Mesenchymal stem cell (in vitro differentiated cells and primary cell): ENCODE results near the gene PAOX.
A peak's percentile ranks its signal among the peaks of the same experiment; 100 is the strongest.

Source experiments
- DNase-seq: peaks from one replicate; pipeline ENCODE4 v3.0.0-alpha.2; 2013
- H2AFZ ChIP-seq: one replicate; pipeline ENCODE4 v1.6.1; 2013; ENCODE audit warnings: low read depth, mild to moderate bottlenecking, control low read depth, inconsistent platforms, low read length, moderate library complexity
- H2AK5ac ChIP-seq: 2 replicates; pipeline ENCODE4 v1.6.1; 2013; ENCODE audit warnings: low read length, moderate library complexity, mild to moderate bottlenecking, inconsistent platforms; ENCODE audit not compliant: severe bottlenecking
- H2BK120ac ChIP-seq: one replicate; pipeline ENCODE4 v1.6.1; 2013; ENCODE audit warnings: low read depth, mild to moderate bottlenecking, inconsistent platforms, low read length, moderate library complexity
- H2BK12ac ChIP-seq, 2 experiments: one replicate each; pipeline ENCODE4 v1.6.1; 2013; ENCODE audit warnings: inconsistent platforms in 2 of 2, low read length in 2 of 2, mild to moderate bottlenecking in 2 of 2, moderate library complexity in 2 of 2, control low read depth in 1 of 2
- H2BK15ac ChIP-seq: one replicate; pipeline ENCODE4 v1.6.1; 2013; ENCODE audit warnings: mild to moderate bottlenecking, low read depth, inconsistent platforms; ENCODE audit not compliant: poor library complexity, severe bottlenecking
- H2BK5ac ChIP-seq: 2 replicates; pipeline ENCODE4 v1.6.1; 2013; ENCODE audit warnings: low read depth, mild to moderate bottlenecking, low read length, control low read depth, inconsistent platforms; ENCODE audit not compliant: poor library complexity, severe bottlenecking
- H3K14ac ChIP-seq, 2 experiments: one replicate each; pipeline ENCODE4 v1.6.1; 2013; ENCODE audit warnings: inconsistent platforms in 2 of 2, low read length in 2 of 2, control low read depth in 1 of 2, mild to moderate bottlenecking in 1 of 2, moderate library complexity in 1 of 2
- H3K18ac ChIP-seq, 2 experiments: one replicate each; pipeline ENCODE4 v1.6.1; 2013; ENCODE audit warnings: inconsistent platforms in 2 of 2, low read length in 2 of 2, control low read depth in 1 of 2, low read depth in 1 of 2, mild to moderate bottlenecking in 1 of 2
- H3K23ac ChIP-seq, 2 experiments: one replicate each; pipeline ENCODE4 v1.6.1; 2013; ENCODE audit warnings: inconsistent platforms in 2 of 2, low read length in 2 of 2, mild to moderate bottlenecking in 2 of 2, moderate library complexity in 2 of 2, control low read depth in 1 of 2
- H3K27ac ChIP-seq: 2 replicates; pipeline ENCODE4 v1.5.1; 2013; ENCODE audit warnings: mild to moderate bottlenecking, moderate library complexity, low read length, control low read depth, inconsistent platforms; ENCODE audit not compliant: poor library complexity, severe bottlenecking
- H3K27me3 ChIP-seq, 2 experiments: 2 replicates each; pipeline versions ENCODE4 v1.6.1 to v1.7.0; 2013; ENCODE audit warnings: low read length in 2 of 2, mild to moderate bottlenecking in 2 of 2, moderate library complexity in 2 of 2, control low read depth in 1 of 2, inconsistent platforms in 1 of 2; ENCODE audit not compliant: control insufficient read depth in 1 of 2, insufficient read depth in 1 of 2
- H3K36me3 ChIP-seq, 2 experiments: 2 replicates each; pipeline versions ENCODE4 v1.6.1 to v1.7.0; 2013; ENCODE audit warnings: low read length in 2 of 2, control low read depth in 1 of 2, inconsistent platforms in 1 of 2, low read depth in 1 of 2, mild to moderate bottlenecking in 1 of 2; ENCODE audit not compliant: insufficient read depth in 2 of 2, control insufficient read depth in 1 of 2
- H3K4ac ChIP-seq, 2 experiments: one replicate each; pipeline ENCODE4 v1.6.1; 2013; ENCODE audit warnings: inconsistent platforms in 2 of 2, low read length in 2 of 2, mild to moderate bottlenecking in 2 of 2, moderate library complexity in 2 of 2, control low read depth in 1 of 2, low read depth in 1 of 2
- H3K4me1 ChIP-seq: 2 replicates; pipeline ENCODE4 v1.6.1; 2013; ENCODE audit warnings: low read depth, low read length, control low read depth; ENCODE audit not compliant: control insufficient read depth, insufficient read depth
- H3K4me2 ChIP-seq: 2 replicates; pipeline ENCODE4 v1.6.1; 2013; ENCODE audit warnings: low read length, mild to moderate bottlenecking, inconsistent platforms; ENCODE audit not compliant: poor library complexity, severe bottlenecking
- H3K4me3 ChIP-seq, 2 experiments: 2 replicates each; pipeline versions ENCODE4 v1.5.1 to v1.7.0; 2013; ENCODE audit warnings: low read length in 2 of 2, mild to moderate bottlenecking in 2 of 2, control low read depth in 1 of 2, low read depth in 1 of 2; ENCODE audit not compliant: insufficient read depth in 1 of 2
- H3K79me1 ChIP-seq: replicated peaks from 2 replicates; pipeline ENCODE4 v1.6.1; 2013; ENCODE audit warnings: mild to moderate bottlenecking, control low read depth, low read length, inconsistent platforms; ENCODE audit not compliant: poor library complexity, severe bottlenecking
- H3K9ac ChIP-seq: 2 replicates; pipeline ENCODE4 v1.7.0; 2013; ENCODE audit warnings: mild to moderate bottlenecking, low read length, moderate library complexity
- H3K9me3 ChIP-seq: 2 replicates; pipeline ENCODE4 v1.7.0; 2013; ENCODE audit warnings: mild to moderate bottlenecking, low read length; ENCODE audit not compliant: control insufficient read depth
- H4K8ac ChIP-seq: one replicate; pipeline ENCODE4 v1.6.1; 2013; ENCODE audit warnings: inconsistent platforms, mild to moderate bottlenecking, low read length, moderate library complexity
- H4K91ac ChIP-seq: one replicate; pipeline ENCODE4 v1.6.1; 2013; ENCODE audit warnings: mild to moderate bottlenecking, low read length, inconsistent platforms
- WGBS: methylation state at CpG from one replicate; pipeline ENCODE4 v1.1.7; 2013; ENCODE audit warnings: mixed read lengths; 5-methylcytosine and 5-hydroxymethylcytosine counted together

The PAOX gene

DNA sequence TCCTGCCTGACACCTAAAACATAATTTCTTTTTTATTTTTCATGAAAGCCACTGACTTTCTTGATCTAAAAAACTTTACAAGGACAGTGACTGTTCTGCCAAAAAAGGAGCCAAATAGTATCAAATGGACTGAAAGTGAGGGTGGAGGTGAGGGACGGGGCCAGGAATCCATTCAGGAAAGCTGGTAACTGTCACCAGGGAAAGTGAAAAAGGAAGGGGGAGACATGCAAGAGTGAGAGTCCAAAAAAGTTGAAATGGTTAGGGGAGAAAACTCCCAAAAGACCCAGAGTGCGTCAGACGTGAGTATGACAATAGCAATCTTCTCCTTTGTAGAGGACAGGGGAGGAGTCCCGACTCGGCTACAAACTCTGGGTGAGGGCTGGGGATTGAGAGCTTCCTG is 34.8 kb upstream of the PAOX start:
- H3K9me3 ChIP-seq, result no peaks in the 10 kb centered on the region
- 84% methylated on average over 5 of the region's 5 CpGs for WGBS
- peak overlapping the region; percentile 40 for H2BK15ac ChIP-seq
- H4K91ac ChIP-seq, result no peak overlapping the region
- H3K23ac ChIP-seq, result no peak overlapping the region
- H3K27me3 ChIP-seq, result peaks cover 6 to 72% of the 10 kb centered on the region in 2 experiments
- no peak overlapping the region for H3K4me3 ChIP-seq
- no peak overlapping the region for H2BK120ac ChIP-seq
- no peaks in the 10 kb centered on the region for H3K79me1 ChIP-seq
- no peak overlapping the region for H3K4ac ChIP-seq
- no peak overlapping the region for H2BK5ac ChIP-seq
- H3K4me1 ChIP-seq, result peaks cover 13% of the 10 kb centered on the region
- no peak overlapping the region for H2AFZ ChIP-seq
- H4K8ac ChIP-seq, result no peak overlapping the region
- H3K14ac ChIP-seq, result no peak overlapping the region
- DNase-seq, result no peak
- H3K27ac ChIP-seq, result no peak overlapping the region
- H2BK12ac ChIP-seq, result no peak overlapping the region
- H3K18ac ChIP-seq, result no peak overlapping the region
- no peak overlapping the region for H3K4me2 ChIP-seq
- no peaks in the 10 kb centered on the region for H3K36me3 ChIP-seq
- no peak overlapping the region for H2AK5ac ChIP-seq
- no peak overlapping the region for H3K9ac ChIP-seq

DNA sequence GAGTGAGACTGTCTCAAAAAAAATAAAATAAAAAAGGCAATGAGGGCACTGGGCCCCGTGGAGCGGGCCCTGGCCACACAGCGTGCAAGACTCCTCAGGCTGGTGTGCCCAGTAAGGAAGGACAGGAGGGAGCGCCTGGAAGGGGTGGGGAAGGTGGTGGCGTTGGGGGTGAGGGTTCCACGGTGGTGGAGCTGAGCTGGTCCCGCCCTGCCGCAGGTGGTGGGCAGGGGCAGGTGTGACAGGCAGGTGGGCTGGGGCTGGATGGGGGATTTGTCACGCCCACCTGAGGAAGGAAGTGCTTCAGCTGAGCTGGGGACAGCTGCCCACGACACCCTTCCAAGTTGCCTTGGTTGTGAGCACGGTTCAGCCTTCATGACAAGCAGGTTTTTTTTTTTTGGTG is 32.6 kb upstream of the PAOX start:
- Histone ChIP-seq H3K23ac (no peak overlapping the region), H3K18ac (no peak overlapping the region), H2BK15ac (no peak overlapping the region), H3K79me1 (no peaks in the 10 kb centered on the region), H3K9ac (no peak overlapping the region), H2BK5ac (no peak overlapping the region), H2BK12ac (no peak overlapping the region), H3K4me2 (no peak overlapping the region), H3K27me3 (peaks cover 8 to 78% of the 10 kb centered on the region in 2 experiments), H3K4ac (no peak overlapping the region), H3K9me3 (no peaks in the 10 kb centered on the region), H3K4me1 (peaks cover 17% of the 10 kb centered on the region), H4K8ac (no peak overlapping the region), H3K27ac (no peak overlapping the region), H2AFZ (no peak overlapping the region), H3K14ac (no peak overlapping the region), H3K36me3 (no peaks in the 10 kb centered on the region), H2BK120ac (no peak overlapping the region), H4K91ac (no peak overlapping the region), H3K4me3 (no peak overlapping the region), H2AK5ac (no peak overlapping the region)
- no peak for DNase-seq
- WGBS, result 81% methylated on average over 11 of the region's 11 CpGs

DNA sequence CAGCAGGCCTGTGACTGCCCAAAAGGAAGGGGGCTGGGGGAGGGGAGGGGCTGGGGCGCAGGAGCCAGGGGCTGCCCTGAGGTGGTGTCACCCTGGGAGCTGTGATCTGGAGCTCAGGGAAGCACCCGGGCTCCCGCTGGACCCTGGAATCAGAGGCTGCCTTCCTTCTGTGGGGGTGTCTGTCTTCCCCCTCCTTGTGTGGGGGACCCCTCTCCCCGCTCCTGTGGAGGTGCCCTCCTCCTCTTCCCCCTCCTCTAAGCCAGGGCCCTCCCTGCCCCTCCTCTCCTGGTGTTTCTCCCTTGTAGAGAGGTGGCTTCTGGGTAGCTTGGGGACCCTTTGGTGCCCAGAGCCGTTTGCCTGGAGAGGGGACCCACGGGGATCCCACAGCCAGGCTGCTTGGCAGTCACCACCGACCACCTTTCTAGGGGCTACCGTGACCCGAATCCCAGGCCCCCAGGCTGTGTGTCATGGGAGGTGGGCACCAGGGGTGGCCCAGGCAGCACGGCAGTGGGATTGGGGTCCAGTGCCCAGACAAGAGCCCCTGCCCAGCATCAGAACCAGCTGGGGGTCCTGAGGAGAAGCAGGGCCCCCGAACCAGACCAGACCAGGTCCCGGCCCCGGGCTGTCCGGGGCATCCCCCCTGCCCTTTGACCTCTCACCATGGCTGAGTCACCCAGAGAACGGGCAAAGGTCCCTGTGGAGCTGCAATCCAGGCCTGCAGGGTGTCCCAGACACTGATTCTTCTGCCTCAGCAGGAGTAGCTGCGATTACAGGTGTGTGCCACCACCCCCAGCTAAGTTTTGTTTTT is 31.1 kb upstream of the PAOX start:
- Histone ChIP-seq H3K23ac (no peak overlapping the region), H3K14ac (no peak overlapping the region), H2BK15ac (no peak overlapping the region), H3K18ac (no peak overlapping the region), H2BK120ac (no peak overlapping the region), H2BK12ac (no peak overlapping the region), H4K8ac (no peak overlapping the region), H3K36me3 (no peaks in the 10 kb centered on the region), H3K4me2 (no peak overlapping the region), H2AFZ (no peak overlapping the region), H2AK5ac (no peak overlapping the region), H4K91ac (no peak overlapping the region), H3K4ac (no peak overlapping the region), H3K9me3 (no peaks in the 10 kb centered on the region), H2BK5ac (no peak overlapping the region), H3K9ac (no peak overlapping the region), H3K79me1 (no peaks in the 10 kb centered on the region), H3K27ac (no peak overlapping the region), H3K4me3 (no peak overlapping the region), H3K27me3 (peaks cover 8 to 77% of the 10 kb centered on the region in 2 experiments), H3K4me1 (peaks cover 17% of the 10 kb centered on the region)
- WGBS, result 81% methylated on average over 15 of the region's 16 CpGs
- no peak for DNase-seq

DNA sequence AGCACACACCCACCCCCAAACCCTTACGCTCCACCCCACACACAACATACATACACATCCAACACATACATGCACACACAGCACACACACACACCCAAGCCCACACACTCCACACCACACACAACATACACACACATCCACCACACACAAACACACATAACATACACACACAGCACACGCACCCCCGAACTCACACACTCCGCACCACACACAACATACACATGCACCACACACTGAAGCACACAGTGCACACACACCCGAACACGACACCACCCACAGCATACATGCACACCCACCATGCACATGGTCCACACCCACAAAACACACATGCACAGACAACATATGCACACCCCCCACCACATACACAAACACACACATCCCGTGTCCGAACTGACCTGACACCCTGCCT is 29.9 kb upstream of the PAOX start:
- Histone ChIP-seq H4K91ac (peak overlapping the region; percentile 34), H3K79me1 (no peaks in the 10 kb centered on the region), H2BK15ac (no peak overlapping the region), H3K14ac (peak overlapping the region in 1 of 2 experiments; percentile 71), H2AFZ (peak overlapping the region; percentile 57), H4K8ac (no peak overlapping the region), H3K4me3 (peak overlapping the region in 1 of 2 experiments; percentile 26), H3K23ac (no peak overlapping the region), H3K27ac (no peak overlapping the region), H2BK120ac (no peak overlapping the region), H2BK5ac (no peak overlapping the region), H3K36me3 (peaks cover 0 to 3% of the 10 kb centered on the region in 2 experiments), H3K18ac (peak overlapping the region in 1 of 2 experiments; percentile 11), H3K4ac (no peak overlapping the region), H3K9ac (no peak overlapping the region), H3K4me1 (peaks cover 13% of the 10 kb centered on the region), H3K27me3 (peaks cover 8 to 74% of the 10 kb centered on the region in 2 experiments), H3K9me3 (no peaks in the 10 kb centered on the region), H2AK5ac (no peak overlapping the region), H3K4me2 (no peak overlapping the region), H2BK12ac (no peak overlapping the region)
- no peak for DNase-seq
- WGBS, result 95% methylated on average over 8 of the region's 8 CpGs
